Activated CD4-positive, CD25-positive, alpha-beta regulatory T cell treated with anti-CD3 and anti-CD28 coated beads, Interleukin-2, amount 50 U/mL, for 24 hours (primary cell): ENCODE data around the gene KANK3.
"Not testable (repeated sequence)": the region's sequence is repeated elsewhere in the genome, so short reads cannot be mapped to it uniquely, and the experiment has no call there.

Experiments used
- ATAC-seq, 2 donors: fragments of 150-1000 bp; cut with Tn5 transposase; one replicate each; pipeline ENCODE4 v1.10.0; 2021; ENCODE audit warnings: mild to moderate bottlenecking in 1 of 2, moderate library complexity in 1 of 2

KANK3 gene

DNA sequence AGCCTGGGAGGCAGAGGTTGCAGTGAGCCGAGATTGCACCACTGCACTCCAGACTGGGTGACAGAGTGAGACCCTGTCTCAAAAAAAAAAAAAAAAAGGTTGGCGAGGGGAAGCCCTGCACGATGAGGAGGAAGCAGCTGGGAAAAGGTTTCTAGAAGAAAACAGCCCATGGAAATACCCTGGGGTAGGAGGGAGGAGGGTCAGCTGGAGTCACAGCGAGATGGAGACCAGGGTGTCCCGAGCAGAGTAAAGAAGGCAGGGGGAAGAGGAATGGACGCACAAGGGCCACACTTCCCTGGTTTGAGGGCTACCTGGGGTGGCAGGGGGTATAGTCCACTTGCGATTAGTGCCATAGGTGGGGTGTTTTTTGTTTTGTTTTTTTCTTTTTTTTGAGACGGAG, 6.4 kb downstream of the KANK3 start:
- no peak for ATAC-seq

GRCh38 chr19:8336072-8336569, 6.9 kb downstream of the KANK3 start:
- ATAC-seq = no peak

GRCh38 chr19:8335343-8336071, 7.6 kb downstream of the KANK3 start:
- peak; percentile 42 to 66 for ATAC-seq

- ATAC-seq = peak; percentile 45 to 53
These were observed 8.4 kb downstream of the KANK3 start for GRCh38 chr19:8334458-8335342.

GRCh38 chr19:8333767-8334457, 9.2 kb downstream of the KANK3 start:
- ATAC-seq = no peak

DNA sequence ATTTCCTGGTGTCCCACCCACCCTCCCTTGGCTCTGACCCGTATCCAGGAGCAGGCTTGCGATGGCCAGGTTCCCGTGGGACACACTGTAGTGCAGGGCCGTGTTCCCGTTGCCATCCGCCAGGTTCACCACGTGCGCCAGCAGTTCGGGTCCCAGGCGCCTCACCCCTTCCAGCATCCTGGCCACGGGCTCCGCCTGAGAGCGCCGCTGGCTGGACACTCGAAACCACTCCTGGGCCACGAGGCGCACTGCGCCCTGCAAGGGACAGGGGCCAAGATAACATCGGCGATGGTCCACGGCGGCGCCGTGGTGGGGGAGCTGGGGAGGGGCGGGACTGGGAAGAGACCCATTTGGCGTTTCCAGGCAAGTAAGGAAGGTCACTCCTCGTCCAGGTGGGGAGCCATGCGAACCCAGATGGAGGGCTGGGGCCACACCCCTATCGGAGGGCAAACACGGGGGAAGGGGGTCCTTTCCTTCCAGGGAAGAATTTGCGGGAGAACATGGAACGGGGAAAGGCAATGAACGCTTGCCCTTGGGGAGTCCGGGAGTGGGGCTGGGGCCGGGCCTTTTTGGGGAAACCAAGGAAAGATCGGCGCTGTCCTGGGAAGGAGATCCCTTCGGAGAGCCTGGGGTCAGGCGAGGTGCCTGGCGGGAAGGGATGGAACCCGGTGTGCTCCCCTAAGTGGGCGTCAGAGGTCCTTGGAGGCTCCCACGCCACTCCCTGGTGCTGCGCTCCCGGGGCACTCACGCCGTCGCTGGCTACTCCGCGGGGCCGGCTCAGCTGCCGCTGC, 9.9 kb downstream of the KANK3 start:
- ATAC-seq = no peak

DNA sequence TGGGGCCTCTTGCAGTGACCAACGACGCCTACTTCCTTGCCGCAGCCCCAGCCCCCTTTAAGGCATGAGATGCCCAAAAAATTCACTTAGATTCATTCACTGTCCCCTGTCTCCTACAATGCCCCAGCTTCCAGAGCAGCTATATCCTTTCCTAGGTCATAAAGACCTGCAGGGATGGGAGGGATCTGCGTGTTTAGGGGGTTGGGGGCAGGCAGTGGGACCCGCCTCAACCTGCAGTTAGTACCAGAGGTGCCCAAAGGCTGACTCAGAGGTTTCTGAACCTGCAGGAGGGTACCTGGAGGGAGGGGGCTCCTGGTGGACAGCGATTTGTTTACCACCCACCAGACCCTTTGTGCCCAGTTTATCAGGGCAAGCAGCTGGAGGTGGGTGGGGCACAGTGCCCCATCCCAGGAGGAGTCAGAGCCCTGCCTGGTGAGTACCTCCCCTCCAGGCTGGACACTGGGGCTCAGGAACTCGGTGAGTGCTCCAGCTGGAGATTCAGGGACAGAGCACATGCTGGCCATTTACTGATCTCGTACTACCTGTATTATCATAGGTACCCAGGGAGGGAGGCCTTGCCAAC, 11.7 kb downstream of the KANK3 start:
- no peak for ATAC-seq

- ATAC-seq = no peak
These were observed 13.1 kb downstream of the KANK3 start for GRCh38 chr19:8329996-8330395.

- ATAC-seq = no peak
These were observed 17.6 kb downstream of the KANK3 start for GRCh38 chr19:8325454-8325853.

GRCh38 chr19:8324186-8325050, 18.6 kb downstream of the KANK3 start:
- no peak for ATAC-seq

GRCh38 chr19:8323781-8324185, 19.3 kb downstream of the KANK3 start:
- no peak for ATAC-seq

- ATAC-seq = no peak
These were observed 20.4 kb downstream of the KANK3 start for GRCh38 chr19:8322638-8322997.

DNA sequence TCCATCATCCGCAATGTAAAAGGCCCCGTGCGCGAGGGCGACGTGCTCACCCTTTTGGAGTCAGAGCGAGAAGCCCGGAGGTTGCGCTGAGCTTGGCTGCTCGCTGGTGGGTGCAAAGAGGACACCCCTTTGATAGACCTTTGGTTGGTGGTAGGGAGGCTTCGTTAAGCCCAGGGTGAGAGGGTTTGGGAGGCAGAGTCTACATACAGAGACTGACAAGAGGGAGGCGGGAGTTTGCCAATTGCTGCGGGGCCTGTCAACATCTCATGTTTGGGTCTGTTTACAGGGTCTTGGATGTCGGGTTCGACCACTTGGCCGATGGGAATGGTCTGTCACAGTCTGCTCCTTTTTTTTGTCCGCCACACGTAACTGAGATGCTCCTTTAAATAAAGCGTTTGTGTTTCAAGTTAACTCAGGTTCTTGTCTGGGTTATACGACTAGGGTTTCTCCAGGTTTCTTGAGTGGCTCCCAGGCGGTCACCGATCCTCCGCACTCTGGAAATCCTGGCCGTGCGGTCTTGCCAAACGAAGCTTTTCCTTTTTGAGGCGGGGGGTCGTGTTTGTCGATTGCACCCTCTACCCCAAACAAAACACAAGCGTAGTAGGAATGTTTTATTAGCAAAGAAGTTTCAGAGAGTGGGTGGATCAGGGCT, 20.9 kb downstream of the KANK3 start:
- no peak for ATAC-seq

GRCh38 chr19:8321067-8321985, 21.7 kb downstream of the KANK3 start, which contains the start of the genes NDUFA7 and RPS28:
TSS of gene NDUFA7 (minus strand) at chr19:8321375. CDS start at chr19:8321358, 17 bp downstream.
TSS of gene RPS28 (plus strand) at chr19:8321496. CDS start at chr19:8321531, 35 bp downstream.
- peak; percentile 88 to 90 for ATAC-seq

DNA sequence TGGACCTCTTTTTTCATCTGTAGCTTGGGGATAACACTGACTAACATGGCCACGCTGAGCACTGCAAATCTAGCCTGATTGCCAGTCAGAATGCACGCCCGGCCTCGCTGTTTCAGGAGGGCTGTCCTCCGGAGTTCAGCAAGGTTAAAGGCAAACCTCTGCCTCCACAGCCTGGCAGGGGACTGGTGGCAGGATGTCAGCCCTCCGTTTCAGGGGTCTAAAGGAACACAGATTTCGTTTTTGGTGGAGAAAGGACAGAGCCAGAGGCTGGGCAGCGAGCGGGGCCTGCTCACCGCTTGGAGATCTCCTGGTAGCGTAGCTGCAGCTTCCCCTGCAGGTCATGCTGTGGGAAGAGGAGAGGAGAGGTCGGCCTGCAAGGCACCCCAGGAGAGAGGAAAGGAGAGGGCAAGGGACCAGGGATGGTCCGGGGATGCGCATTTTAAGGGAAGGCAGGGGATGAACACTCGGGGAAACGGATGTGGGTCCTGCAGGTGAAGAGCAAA, 22.4 kb downstream of the KANK3 start:
- ATAC-seq = peak; percentile 4 to 6

GRCh38 chr19:8319807-8320520, 23.1 kb downstream of the KANK3 start:
- no peak for ATAC-seq

GRCh38 chr19:8318835-8319234, 24.2 kb downstream of the KANK3 start:
- not testable (repeated sequence) for ATAC-seq
